ENCODE results near the gene DDX43.
A peak's percentile ranks its signal among the peaks of the same experiment; 100 is the strongest.
"Not testable (repeated sequence)": the region's sequence is repeated elsewhere in the genome, so short reads cannot be mapped to it uniquely, and the experiment has no call there.

DDX43 gene

DNA sequence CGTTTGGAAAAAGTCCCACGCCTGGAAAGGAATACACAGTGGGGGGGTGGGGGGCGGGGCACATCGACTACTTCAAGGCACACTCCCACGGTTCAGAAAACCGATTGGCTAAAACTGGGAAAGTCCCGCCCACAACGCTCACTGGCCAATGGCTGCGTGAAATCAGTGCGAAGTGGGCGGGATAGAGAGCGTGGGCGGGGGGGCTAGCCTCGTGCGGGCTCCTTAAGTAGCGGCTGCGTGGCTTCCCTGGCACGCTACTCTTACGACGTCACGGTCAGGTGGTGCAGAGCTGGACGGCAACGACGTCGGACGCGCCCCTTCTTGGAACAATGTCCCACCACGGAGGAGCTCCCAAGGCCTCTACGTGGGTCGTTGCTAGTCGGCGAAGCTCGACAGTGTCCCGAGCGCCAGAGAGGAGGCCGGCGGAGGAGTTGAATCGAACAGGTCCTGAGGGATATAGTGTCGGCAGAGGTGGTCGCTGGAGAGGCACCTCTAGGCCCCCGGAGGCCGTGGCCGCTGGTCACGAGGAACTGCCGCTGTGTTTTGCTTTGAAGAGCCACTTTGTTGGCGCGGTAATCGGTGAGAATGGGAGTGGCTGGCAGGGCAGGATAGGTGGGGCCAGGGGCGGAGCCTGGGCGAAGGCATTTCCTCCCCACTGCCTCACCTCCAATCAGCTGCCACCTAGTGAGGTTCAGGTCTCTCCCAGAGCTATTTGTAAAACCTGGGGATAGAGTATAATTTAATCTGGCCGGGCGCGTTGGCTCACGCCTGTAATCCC lies at the start of gene DDX43:
Gene DDX43, plus strand, starts transcription at position 252 of the 778 bp plus-strand sequence. Its CDS starts 78 bp downstream, at position 330.
- DNase-seq = no peak

DNA sequence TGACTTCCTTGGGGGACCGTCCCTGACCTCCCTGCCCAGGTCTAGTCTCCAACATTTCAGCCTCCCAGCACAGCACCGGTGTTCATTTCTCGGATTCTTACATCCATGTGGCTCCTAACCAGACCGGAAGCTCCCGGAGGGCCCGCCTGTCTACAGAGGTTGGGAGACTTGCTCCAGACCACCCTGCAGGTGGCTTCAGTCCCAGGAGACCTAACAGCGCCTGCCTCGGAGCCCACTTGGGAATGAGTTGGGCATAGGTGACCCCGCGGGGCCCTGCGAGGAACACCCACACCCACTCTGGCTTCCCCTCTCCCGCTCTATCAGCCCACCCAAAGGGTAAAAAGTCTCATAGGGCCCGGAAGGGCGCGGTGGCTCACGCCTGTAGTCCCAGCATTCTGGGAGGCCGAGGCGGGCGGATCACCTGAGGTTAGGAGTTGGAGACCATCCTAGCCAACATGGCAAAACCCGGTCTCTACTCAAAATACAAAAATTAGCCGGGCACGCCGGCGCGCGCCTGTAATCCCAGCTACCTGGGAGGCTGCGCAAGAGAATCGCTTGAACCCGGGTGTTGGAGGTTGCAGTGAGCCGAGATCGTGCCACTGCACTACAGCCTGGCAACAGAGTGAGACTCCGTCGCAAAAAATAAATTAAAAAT lies 46.0 kb upstream of the DDX43 start:
- no peak for DNase-seq

DNA sequence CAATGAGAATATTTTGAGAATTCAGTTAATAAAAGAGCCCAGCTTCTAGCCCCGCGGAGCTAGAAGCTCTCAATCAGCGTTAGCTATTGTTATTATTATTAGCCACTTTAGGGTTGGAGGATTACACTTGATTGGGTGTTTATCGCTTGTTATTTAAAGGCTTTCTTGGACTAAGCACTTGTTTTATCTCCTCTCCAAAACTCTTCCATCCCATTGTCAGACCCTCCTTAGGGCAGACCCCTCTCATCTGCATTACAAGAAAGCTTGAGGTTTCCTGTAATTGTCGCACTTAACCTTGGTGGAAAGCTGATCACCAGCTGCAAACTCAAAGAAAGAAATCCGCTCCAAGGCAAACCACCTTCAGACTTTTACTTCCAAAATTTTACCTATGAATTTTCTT lies 45.3 kb upstream of the DDX43 start:
- no peak for DNase-seq

DNA sequence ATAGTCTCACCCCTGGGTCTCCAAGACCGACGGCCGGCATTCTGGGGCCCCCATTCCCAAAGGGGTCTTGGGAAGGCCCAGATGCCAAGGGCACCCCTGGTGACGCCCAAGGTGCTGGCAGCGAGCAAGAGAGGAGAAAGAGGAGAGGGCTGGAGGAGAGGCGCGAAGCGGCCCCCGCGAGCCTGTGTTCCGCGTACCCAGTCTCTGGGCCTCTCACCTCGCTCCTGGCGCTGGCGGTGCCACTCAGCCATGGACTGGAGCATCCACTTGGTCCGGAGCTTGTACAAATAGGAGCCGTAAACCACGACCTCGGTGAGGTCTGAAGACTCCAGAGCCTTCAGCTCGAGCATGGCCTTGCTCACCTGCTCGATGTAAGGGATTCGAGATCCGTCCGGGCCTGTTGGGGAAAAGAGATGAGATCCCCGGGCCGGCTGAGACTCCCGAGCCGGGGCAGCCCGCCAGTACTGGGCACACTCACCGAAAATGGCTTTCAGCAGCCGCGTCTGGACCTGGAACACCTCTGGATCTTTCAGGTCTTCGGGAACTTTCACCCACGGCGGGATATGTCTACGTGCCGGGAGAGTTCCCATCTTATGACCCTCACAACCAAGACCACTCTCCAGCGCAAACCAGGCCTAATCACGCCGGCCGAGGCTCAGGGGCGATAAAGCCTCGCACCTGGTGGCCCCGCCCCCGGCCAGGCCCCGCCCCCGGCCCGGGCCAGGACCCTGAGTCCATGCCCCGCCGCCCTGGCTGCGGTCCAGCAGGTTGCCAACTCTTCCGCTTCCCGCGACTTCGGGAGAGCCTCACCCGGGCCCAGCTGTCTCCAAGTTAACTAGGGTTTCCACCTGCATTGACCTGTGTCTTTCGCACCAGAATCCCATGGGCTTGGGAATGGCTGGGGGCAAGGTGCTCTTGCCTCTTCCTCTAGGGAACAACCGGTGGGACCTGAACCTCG lies 40.7 kb upstream of the DDX43 start, which contains the start of gene DPPA5:
Gene DPPA5, minus strand, starts transcription at position 641 of the 958 bp plus-strand sequence. Its CDS starts 51 bp downstream, at position 590.
- DNase-seq = no peak

DNA sequence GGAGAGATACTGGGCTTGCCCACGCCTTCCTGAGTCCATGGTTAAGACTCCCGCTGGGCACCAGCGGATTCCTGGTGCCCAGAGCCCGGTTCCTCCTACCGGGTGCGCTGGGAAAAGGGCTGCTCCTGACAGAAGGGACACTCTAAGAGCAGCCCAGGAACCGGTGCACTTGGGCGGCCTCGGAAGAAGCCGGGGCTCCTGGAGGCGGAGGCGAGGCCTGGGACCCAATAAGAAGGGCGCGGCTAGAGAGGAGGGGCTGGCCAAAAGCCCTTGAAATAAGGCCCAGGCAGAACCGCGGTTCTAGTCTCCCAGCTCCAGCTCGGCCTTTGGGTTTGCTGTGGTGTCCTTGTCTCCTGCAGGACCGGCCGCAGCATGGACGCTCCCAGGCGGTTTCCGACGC lies 32.3 kb upstream of the DDX43 start, which contains the start of gene KHDC3L:
Gene KHDC3L, plus strand, starts transcription at position 301 of the 400 bp plus-strand sequence. Its CDS starts 72 bp downstream, at position 373.
- DNase-seq = no peak

DNA sequence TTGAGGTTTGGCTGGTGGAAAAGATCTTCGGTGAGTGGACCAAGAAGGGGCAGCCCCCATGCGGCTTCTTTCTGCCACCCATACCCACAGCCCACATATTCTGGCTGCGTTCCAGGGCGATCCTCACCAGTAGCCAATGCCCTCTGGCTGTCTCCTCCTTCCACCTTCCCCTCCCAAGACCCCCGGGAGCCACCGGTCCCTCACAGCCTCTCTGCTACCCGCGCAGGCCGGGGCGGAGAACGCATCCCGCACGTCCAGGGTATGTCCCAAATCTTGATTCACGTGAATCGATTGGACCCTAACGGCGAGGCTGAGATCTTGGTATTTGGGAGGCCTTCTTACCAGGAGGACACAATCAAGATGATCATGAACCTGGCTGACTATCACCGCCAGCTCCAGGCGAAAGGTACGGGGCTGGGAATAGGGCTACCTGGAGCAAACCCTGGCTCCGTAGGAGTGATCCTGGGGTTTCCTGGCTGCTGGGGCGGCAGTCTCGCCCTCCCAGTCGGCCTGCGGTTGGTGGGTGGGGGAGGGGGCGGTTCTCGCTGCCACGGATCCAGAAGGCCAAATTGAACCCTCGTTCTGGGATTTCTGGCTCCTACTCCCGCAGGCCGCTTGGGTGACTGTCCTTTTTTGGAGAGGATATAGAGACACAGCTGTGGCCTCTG lies 31.6 kb upstream of the DDX43 start:
- no peak for DNase-seq

DNA sequence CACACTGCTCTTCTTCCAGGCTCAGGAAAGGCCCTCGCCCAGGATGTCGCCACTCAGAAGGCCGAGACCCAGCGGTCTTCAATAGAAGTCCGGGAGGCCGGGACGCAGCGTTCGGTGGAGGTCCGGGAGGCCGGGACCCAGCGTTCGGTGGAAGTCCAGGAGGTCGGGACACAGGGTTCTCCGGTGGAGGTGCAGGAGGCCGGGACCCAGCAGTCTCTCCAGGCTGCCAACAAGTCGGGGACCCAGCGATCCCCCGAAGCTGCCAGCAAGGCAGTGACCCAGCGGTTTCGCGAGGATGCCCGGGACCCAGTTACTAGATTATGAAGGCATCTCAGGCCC lies 31.1 kb upstream of the DDX43 start:
- no peak for DNase-seq

DNA sequence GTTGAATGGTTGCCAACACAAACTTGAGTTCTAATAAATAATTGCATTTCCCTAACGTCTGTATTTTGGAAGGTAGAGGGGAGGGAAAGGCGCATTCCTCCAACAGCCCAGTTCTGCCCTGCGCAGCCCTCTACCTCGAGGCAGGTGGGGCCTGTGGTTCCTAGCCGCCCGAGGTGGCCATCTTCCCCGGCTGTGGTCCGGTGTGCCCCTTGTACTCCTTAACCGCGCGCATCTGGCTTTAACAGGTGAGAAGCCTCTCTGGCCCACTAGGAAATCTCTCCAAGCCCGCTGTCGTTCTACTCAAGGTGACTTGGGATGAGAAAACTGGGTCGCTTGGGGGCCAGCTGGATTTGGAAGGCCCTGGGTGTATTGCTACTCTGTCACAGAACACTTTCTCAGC lies 30.5 kb upstream of the DDX43 start:
- no peak for DNase-seq

DNA sequence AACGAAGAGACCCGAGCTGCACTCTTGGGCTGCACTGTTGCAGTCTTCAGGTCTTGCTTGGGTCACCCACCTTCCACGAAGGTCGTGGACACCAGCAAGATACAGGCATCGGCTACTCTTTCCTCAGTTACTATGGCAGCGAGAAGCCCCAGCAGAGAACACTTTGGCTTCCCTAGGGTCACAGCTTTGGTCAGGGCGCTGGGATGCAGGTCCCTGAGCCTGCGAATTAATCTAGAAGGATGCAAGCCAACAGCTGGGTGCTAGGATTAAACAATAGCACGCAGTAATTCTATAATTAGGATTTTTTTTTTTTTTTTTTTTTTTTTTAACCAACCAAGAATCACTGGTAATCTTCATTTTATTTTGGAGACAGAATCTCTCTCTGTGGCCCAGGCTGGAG lies 30.1 kb upstream of the DDX43 start:
- DNase-seq = no peak

DNA sequence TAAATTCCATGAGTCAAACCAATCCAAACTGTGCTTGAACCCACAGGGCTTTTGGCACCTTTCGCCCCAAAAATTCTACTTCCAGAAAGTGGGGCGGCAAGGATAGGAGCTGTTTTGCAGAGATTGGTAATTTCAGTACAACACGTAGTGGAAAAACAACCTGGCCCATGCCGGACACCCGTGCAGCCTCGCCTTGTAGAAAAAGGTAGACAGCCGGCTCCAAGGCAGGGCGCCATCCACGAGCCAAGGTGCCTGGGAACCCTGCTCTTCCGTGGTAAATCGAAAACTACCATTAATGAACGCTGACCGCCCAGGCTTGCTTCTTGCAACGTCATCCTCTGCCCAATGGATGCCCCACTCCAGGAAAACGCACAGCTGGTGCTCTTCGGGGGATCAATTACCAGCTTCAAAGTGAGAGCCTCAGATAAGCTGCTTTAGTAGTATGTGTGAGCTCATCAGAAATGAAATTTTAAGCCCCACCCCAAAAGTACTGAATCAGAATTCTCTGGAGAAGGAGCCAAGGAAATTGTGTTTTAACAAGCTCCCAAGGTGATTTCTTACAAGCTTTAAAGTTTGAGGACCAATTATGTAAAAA lies 26.8 kb upstream of the DDX43 start:
- no peak for DNase-seq

DNA sequence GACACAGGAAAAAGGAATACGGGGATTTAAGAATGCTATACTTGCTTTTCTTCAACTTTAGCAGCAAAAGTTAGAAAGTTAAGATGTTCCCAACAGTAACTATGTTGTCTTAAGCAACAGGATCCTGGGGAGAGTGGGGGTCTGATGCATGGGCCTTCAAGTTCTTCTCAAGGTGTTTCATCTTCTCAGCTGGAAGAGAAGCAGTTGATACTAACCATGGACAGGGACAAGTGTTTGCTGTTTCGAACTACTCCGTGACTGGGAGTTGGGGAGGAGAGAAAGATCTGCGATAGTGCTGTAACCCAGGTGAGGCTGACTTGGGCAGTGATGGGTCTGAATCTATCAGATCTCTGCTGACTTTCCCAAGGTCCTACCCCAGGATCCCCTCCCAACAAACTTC lies 26.0 kb upstream of the DDX43 start:
- no peak for DNase-seq

DNA sequence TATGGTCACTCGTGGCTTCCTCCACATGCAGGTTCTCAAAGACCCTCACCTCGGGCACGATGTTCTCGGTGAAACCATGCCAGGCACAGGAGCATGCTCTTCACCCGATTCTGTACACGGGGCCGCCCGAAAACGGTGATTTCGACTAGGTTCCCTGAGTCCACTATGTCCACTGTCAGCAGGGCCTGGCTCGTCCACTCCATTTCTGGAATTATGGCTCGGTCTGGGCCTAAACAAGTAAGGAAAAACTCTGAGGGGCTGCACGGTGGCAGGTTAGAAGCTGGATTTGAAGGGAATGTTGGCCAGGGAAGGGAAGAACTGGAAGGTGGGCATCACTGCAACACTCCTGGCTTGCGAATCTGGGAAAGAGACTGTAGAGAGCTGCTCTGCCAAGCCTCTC lies 25.5 kb upstream of the DDX43 start:
- DNase-seq = no peak

DNA sequence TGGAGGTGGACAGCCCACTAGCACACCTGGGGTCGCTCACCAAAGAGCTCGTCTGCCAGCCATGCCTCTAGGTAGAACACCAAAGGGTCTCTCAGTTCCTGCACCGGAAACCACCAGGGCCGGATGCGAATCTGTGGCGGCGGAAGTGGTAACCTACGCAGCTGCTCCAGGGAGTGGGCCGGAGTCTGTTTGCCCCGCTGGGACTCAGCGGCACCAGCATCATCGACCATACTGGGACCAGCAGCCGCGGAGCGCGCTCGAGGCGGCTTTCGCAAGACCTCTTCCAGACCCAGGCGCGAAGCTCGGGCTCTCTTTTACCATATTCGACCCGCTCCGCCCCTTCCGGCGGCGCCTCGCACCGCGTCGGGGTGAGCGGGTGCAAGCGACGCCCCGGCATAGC lies 25.1 kb upstream of the DDX43 start, which contains the start of gene OOEP:
Gene OOEP, minus strand, starts transcription at position 335 of the 400 bp plus-strand sequence. Its CDS starts 105 bp downstream, at position 230.
- DNase-seq = no peak

DNA sequence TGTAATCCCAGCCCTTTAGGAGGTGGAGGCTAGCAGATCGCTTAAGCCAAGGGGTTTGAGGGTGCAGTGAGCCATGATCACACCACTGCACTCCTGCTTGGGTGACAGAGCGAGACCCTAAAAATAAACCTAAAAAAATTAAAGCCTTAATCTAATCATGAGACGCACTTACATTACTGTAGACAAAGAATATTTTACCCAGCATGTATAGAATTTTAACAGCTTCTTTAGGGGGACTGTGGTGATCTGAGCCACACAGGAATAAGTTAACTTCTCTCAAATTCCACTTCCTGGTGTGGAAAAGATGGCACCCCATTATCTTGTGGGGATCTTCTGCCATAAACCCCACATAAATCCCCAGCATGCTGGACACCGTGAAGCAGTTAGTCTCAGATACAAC lies 22.6 kb upstream of the DDX43 start:
- no peak for DNase-seq

DNA sequence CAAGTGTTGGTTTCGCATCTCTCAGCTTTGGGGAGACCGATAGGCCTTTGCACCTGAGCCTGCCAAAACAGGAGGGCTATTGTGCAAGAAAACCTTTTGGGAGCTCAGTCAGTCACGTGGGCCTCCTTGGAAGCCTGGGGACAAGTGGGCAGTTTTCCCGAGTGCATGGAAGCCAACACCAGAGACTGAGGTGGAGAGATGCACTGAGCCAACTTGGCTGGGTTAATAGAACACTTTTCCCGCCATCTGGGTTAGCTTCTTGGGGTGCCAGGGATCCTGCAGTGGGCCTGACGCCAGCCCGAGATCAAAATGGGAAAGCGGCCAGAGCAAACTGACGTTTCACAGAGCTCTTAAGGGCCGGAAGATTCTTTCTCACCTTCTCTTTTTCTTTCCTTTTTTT lies 22.1 kb upstream of the DDX43 start:
- no peak for DNase-seq

DNA sequence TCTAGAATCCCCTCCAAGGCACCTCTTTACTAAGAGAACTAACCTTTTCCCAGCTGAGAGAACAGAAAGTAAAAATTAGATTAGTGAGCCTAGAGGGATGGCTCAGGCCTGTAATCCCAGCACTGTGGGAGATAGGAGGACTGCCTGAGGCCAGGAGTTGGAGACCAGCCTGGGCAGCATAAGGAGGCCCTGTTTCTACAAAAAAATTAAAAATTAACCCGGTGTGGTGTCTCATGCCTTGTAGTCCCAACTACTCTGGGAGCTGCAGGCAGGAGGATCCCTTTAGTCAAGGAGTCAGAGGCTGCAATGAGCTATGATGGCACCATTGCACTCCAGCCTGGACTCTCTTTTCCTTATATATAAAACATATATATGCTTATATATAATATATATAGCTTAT lies 19.4 kb upstream of the DDX43 start:
- no peak for DNase-seq

DNA sequence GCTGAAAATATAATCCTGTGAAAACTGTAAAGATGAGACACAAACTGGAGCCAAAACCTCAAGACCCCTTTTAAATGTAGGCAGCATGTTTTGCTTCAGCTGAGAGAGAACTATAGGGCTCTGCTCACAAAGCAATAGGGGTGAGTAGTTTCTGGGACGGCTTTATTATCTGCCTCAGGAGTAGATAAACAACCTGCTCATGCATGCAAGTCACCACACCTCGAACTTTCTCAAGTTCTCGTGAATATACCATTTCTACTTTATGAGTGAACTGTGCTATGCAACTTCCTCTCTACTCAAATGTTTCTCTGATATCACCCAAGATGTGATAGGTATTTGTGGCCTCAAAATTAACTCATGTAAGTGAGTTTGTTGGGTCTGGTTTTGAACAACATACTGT lies 17.4 kb upstream of the DDX43 start:
- DNase-seq = no peak

DNA sequence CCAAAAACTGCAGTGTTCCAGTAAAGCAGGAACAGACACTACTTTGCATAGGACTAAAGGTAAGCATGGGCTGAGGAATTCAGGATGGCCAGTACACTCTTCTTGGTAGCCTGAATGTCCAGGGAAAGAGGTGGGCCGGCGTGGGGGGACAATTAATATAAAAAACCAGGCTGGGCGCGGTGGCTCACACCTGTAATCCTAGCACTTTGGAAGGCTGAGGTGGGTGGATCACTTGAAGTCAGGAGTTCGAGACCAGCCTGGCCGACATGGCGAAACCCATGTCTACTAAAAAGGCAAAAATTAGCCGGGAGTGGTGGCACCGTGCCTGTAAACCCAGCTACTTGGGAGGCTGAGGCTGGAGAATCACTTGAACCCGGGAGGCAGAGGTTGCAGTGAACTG lies 13.1 kb upstream of the DDX43 start:
- not testable (repeated sequence) for DNase-seq

DNA sequence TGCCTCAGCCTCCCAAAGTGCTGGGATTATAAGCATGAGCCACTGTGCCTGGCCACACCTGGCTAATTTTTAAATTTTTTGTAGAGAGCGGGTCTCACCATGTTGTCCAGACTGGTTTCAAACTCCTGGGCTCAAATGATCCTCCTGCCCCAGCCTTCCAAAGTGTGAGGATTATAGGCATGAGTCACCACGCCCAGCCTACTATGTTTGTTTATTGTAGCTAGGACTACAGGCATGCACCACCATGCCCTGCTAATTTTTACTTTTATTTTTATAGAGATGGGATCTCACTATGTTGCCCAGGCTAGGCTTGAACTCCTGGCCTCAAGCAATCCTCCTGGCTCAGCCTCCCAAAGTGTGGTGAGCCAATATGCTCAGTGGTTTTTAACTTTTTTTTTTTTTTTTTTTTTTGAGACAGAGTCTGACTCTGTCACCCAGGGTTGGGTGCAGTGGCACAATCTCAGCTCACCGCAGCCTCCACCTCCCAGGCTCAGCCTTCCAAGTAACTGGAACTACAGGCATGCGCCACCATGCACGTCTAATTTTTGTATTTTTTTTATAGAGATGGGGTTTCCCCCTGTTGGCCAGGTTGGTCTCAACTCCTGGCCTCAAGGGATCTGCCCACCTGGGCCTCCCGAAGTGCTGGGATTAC lies 12.0 kb upstream of the DDX43 start:
- no peak for DNase-seq

DNA sequence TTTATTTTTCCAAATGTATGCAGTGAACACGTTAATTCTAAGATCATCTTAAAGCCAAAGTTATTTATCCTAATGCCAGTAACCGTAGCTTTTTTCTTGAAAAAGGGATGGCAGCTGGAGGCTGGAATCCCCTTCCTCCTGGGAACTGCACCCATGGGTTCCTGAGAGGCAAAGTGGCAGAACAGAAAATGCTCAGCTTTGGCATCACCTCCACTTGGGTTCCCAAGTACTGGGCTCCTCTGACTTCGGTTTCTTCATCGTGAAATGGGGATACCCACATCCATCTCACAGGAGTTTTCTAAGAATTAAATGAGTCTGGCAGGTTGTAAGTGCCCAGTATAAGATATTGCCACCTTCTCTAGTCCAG lies 6.2 kb upstream of the DDX43 start:
- DNase-seq = no peak

DNA sequence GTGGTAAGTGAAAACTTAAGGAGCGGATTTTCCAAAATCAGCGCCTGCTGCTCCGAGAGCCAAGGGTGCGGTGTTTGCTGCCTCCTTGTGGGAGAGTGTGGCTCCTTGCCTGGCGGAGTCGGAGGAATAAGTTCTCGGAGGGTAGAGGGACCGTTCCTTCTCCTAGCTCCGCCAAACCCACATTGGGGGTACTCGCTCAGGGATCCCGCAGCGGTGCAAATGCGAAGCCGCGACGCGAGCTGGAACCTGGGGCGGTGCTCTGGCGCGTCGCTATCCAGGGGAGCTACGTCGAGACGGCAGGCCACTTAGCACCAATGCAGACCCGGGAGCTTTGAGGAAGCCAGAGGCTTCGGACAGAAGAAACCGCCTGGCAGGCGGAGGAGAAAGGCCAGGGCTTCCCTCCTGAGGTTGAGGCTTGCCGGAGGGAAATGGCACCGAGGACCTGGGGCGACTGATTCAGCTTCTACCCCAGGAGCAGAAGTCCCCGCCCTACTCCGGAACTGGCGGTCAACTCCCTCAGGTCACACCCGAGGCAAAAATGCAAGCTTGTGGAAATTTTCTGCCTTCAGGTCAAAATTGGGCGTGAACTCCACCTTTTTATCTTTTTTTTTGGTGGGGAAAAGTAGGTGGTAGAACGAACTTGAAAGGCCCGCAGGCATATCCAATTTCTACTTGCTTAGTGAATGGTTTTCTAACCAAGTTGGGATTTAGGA lies 5.7 kb upstream of the DDX43 start:
- DNase-seq = peak; percentile 89 to 91
